Loucy (cell line): ENCODE data around the gene AGTR1.

Experiments used
- EZH2phosphoT487 ChIP-seq: fragments of 200-600 bp; IDR thresholded peaks from 2 replicates; pipeline ENCODE4 v1.6.1; 2018; ENCODE audit warnings: antibody characterized with exemption, mild to moderate bottlenecking, moderate library complexity, borderline replicate concordance
- TF ChIP-seq, protein P1 (sequence below): fragments of 200-600 bp; sonication (generic); conservative IDR thresholded peaks from 2 replicates; pipeline ENCODE4 v1.5.1; 2014; ENCODE audit warnings: mild to moderate bottlenecking, antibody characterized with exemption, low read length

DNA sequence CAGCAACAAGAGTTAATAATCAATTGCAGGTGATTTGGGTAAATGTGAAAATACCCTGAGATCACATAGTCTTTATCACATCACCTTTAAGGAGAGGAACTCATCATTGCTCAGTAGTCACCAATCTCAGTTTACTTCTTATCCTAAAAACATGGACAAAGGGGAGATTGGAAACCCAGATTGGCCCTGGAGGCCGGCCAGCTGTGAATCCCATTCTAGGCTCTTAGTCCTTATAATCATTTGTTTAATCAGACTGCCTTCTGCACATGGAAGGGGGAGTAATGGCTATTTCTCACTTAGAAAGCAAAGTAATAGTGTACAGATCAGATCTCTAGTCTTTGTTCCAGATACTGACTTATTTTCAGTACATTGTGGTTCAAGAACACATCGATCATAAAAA, 92.7 kb downstream of the AGTR1 start:
- TF ChIP-seq, protein P1, sequence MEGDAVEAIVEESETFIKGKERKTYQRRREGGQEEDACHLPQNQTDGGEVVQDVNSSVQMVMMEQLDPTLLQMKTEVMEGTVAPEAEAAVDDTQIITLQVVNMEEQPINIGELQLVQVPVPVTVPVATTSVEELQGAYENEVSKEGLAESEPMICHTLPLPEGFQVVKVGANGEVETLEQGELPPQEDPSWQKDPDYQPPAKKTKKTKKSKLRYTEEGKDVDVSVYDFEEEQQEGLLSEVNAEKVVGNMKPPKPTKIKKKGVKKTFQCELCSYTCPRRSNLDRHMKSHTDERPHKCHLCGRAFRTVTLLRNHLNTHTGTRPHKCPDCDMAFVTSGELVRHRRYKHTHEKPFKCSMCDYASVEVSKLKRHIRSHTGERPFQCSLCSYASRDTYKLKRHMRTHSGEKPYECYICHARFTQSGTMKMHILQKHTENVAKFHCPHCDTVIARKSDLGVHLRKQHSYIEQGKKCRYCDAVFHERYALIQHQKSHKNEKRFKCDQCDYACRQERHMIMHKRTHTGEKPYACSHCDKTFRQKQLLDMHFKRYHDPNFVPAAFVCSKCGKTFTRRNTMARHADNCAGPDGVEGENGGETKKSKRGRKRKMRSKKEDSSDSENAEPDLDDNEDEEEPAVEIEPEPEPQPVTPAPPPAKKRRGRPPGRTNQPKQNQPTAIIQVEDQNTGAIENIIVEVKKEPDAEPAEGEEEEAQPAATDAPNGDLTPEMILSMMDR = no peak
- TF ChIP-seq EZH2phosphoT487 = no peak
